ENCODE measurements around the gene HOXD3.

The HOXD3 gene

DNA sequence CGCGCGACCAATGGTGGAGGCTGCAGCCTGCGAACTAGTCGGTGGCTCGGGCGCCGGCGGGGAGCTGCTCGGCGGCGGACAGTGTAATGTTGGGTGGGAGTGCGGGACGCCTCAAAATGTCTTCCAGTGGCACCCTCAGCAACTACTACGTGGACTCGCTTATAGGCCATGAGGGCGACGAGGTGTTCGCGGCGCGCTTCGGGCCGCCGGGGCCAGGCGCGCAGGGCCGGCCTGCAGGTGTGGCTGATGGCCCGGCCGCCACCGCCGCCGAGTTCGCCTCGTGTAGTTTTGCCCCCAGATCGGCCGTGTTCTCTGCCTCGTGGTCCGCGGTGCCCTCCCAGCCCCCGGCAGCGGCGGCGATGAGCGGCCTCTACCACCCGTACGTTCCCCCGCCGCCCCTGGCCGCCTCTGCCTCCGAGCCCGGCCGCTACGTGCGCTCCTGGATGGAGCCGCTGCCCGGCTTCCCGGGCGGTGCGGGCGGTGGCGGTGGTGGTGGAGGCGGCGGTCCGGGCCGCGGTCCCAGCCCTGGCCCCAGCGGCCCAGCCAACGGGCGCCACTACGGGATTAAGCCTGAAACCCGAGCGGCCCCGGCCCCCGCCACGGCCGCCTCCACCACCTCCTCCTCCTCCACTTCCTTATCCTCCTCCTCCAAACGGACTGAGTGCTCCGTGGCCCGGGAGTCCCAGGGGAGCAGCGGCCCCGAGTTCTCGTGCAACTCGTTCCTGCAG is 34.3 kb upstream of the HOXD3 start, which contains the start of gene HOXD9:
Gene HOXD9, plus strand, starts transcription at position 37 of the 728 bp plus-strand sequence. Its CDS starts 50 bp downstream, at position 87.
- FAIRE-seq (no peak), DNase-seq (ENCODE audit: insufficient read length, low spot score) (peak; percentile 71)
- TF ChIP-seq, protein P1, sequence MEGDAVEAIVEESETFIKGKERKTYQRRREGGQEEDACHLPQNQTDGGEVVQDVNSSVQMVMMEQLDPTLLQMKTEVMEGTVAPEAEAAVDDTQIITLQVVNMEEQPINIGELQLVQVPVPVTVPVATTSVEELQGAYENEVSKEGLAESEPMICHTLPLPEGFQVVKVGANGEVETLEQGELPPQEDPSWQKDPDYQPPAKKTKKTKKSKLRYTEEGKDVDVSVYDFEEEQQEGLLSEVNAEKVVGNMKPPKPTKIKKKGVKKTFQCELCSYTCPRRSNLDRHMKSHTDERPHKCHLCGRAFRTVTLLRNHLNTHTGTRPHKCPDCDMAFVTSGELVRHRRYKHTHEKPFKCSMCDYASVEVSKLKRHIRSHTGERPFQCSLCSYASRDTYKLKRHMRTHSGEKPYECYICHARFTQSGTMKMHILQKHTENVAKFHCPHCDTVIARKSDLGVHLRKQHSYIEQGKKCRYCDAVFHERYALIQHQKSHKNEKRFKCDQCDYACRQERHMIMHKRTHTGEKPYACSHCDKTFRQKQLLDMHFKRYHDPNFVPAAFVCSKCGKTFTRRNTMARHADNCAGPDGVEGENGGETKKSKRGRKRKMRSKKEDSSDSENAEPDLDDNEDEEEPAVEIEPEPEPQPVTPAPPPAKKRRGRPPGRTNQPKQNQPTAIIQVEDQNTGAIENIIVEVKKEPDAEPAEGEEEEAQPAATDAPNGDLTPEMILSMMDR (IDR thresholded peaks at IDR 0.05; ENCODE audit: insufficient read depth, missing control alignments): no peak

DNA sequence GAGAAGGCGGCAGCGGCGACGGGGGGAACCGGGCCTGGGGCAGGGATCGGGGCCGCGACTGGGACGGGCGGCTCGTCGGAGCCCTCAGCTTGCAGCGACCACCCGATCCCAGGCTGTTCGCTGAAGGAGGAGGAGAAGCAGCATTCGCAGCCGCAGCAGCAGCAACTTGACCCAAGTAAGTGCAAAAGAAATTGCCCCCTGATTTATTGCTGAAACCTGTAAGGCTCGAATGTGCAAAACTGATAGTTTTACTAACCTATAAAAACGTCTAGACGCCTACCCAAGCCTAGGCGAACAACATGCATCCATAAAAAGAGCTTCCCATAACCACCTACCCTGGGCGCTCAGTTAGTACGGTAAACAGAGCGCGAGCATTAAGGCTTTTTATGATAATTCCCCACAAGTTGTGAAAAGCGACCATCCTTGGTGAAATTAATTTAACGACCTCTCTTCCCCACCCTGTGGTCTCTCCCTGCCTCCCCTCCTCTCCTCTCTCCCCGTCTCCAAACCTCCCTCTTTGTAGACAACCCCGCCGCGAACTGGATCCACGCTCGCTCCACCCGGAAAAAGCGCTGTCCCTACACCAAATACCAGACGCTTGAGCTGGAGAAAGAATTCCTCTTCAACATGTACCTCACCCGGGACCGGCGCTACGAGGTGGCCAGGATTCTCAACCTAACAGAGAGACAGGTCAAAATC is 33.5 kb upstream of the HOXD3 start:
- TF ChIP-seq, protein P1 (IDR thresholded peaks at IDR 0.05; ENCODE audit: insufficient read depth, missing control alignments): no peak
- DNase-seq (ENCODE audit: insufficient read length, low spot score) (no peak), FAIRE-seq (no peak)

DNA sequence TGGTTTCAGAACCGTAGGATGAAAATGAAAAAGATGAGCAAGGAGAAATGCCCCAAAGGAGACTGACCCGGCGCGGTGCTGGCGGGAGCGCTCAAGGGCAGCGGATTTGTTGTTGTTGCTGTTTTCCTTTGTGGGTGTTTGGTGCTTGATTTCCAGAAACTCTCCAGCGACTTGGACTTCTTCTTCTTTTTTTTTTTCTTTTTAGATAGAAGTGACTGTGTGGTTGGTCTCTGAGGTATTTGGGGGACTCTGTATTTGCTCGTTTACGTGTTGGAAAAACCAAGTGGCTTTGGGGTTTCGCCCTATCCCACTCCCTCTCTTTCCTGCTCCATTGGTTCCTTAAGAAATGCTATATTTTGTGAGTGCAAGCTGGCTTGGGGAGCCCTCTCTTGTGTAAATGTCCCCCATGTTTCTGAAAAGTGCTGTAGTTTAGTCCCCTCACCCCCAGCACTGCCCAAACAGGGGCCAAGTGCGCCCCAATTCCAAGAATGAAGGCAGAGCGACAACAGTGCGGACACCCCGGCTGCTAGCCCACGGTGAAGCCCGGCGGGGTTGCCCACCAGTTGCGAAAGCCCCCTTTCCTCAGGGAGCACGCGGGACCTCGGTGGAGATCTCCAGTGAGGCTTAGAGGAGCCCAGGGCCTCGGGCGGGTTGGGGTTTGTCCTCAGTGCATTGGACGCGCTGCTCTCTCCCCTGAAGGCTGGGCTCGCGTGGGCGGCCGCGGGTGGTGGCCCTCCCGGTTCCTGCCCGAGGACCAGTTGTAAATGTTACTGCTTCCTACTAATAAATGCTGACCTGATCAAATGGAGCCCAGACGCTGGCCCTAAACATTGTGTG is 32.8 kb upstream of the HOXD3 start:
- FAIRE-seq (no peak), DNase-seq (ENCODE audit: insufficient read length, low spot score) (no peak)
- TF ChIP-seq, protein P1 (IDR thresholded peaks at IDR 0.05; ENCODE audit: insufficient read depth, missing control alignments): no peak

DNA sequence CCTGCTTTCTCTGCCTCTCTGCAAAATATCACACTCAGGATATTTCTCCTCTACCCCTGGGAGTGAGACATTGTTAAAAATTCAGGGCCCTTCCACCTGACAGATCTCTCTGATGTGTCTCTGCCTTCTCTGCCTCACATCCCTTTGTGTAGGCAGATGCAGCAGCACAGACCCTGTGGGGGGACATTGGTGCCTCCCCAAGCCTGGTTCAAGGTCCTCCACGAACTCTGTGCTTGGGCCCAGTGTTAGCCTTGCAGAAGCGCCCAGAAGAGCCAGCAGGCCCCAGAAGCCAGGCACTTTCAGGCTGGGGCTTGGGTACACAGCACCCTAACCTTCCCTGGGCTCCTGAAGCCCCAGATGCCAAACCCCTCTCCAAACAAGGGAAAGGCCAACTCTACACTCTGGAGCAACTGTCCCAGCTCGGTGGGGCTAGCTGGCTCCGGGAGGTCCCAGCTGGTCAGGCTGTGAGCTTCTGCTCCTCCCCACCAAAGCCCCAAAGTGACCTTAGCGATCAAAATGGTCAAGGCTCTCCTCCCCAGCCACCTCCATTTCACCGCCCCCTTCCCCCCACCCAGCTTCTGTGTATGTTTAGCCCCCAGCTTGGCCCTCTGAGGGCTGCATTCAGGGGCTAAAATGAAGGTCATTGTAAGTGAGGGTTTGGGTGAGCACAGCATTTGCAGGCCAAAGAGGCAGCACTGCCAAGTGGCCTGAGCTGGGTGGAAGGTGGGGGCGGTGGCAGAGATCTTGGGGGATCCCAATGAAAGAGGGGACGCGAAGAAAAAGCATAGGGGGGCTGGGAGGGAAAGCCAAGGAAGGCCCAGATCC is 31.9 kb upstream of the HOXD3 start:
- DNase-seq (ENCODE audit: insufficient read length, low spot score) (no peak), FAIRE-seq (no peak)
- TF ChIP-seq, protein P1 (IDR thresholded peaks at IDR 0.05; ENCODE audit: insufficient read depth, missing control alignments): no peak

DNA sequence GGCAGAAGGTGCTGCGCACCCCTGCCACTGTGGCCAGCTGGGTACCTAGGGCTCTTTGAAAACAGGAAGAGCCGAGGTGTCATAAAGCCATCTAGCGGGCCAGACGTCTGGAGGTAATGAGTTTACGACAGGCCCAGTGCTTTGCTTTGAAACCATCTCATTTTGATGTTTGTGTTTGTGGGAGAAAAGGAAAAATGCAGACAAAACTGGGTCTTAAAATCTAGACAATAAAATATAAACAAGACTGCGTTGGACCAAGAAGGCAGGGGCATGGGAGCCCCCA is 31.4 kb upstream of the HOXD3 start:
- DNase-seq (ENCODE audit: insufficient read length, low spot score): no peak
- no peak for FAIRE-seq
- TF ChIP-seq, protein P1 (IDR thresholded peaks at IDR 0.05; ENCODE audit: insufficient read depth, missing control alignments): no peak

DNA sequence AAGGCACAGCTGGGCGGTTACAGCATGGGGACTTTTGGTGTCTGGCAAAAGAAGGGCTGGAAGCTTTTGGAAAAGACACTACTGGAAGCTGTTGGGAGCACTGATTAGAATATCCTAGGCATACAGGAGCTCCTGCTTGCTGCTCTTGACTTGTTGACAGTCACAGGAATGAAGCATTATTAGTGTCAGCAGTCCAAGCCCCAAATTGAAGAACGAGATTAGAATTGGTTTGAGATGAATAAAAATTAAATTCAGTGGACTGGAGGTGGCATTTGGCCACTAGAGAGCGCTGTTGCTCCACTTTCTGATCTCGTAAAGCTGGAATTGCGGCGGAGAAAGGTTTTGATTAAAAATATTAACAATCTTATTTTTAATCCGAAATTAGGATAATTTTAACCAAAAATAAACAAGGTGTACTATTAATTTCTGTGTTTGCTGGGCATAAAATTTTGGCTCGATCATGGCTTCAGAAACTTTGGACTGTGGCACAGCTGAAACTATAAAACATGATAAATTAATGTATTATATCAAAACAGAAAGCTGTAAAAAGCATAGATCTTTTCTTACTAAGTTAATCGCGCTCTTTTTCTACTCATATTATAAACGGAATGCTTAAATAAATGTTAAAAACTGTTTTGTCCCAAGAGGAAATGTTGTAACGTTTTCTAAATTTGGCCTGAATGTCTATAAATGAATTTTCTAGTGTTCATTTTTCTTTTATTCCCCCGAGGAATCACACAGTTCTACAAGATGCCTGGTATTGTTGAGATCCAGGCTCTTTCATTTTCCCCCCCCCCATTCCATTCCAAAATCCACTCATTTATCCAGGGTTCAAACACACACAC is 30.0 kb upstream of the HOXD3 start:
- FAIRE-seq: no peak
- DNase-seq (ENCODE audit: insufficient read length, low spot score): no peak

More for the DNA sequence above, 30.0 kb upstream of the HOXD3 start:
- TF ChIP-seq, protein P1 (IDR thresholded peaks at IDR 0.05; ENCODE audit: insufficient read depth, missing control alignments): peak; percentile 86
